AG04449 (cell line): Measurements from ENCODE around the gene MT2A.

Source experiments
- CTCF ChIA-PET: fragments of 350-600 bp; formaldehyde crosslinking; extraction: SDS; loops from one replicate; lab custom pipeline; 2021; ENCODE audit warnings: antibody characterized with exemption; lab: Yijun Ruan, JAX
- POLR2A ChIA-PET: fragments of 400-600, 350-600 bp; formaldehyde crosslinking; extraction: SDS; loops from one replicate; lab custom pipeline; 2020; ENCODE audit warnings: antibody characterized with exemption, inconsistent platforms; lab: Yijun Ruan, JAX
- DNase-seq: peaks from one replicate; pipeline ENCODE4 v3.0.0-alpha.2; 2010; ENCODE audit warnings: low read depth, low spot score
- H3K4me3 ChIP-seq: 2 replicates; pipeline ENCODE4 v1.5.1; 2011; ENCODE audit warnings: low read depth, mild to moderate bottlenecking, control low read depth, low read length
- TF ChIP-seq, protein P1 (sequence below): IDR thresholded peaks from one replicate; pipeline ENCODE4 v1.5.1; 2011; ENCODE audit warnings: mild to moderate bottlenecking, moderate library complexity, low read length, control low read depth, inconsistent platforms; ENCODE audit not compliant: insufficient read depth; ENCODE audit errors: missing control alignments

Gene MT2A

DNA sequence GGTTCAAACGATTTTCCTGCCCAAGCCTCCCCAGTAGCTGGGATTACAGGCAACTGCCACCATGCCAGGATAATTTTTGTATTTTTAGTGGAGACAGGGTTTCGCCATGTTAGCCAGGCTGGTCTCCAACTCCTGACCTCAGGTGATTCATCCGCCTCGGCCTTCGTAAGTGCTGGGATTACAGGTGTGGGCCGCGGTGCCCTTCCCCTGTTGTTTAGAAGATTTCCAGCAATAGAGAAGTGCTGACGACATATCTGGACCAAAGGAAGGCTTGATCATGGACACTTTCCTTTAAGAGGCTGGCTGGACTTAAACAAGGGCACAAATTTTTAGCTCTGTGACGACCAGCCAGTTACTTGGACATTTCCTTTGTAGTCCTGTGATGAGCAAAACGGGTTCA lies 22.8 kb downstream of the MT2A start:
- no peak for DNase-seq
- POLR2A ChIA-PET = no interaction called here
- H3K4me3 ChIP-seq = no peak overlapping the region
- TF ChIP-seq, protein P1, sequence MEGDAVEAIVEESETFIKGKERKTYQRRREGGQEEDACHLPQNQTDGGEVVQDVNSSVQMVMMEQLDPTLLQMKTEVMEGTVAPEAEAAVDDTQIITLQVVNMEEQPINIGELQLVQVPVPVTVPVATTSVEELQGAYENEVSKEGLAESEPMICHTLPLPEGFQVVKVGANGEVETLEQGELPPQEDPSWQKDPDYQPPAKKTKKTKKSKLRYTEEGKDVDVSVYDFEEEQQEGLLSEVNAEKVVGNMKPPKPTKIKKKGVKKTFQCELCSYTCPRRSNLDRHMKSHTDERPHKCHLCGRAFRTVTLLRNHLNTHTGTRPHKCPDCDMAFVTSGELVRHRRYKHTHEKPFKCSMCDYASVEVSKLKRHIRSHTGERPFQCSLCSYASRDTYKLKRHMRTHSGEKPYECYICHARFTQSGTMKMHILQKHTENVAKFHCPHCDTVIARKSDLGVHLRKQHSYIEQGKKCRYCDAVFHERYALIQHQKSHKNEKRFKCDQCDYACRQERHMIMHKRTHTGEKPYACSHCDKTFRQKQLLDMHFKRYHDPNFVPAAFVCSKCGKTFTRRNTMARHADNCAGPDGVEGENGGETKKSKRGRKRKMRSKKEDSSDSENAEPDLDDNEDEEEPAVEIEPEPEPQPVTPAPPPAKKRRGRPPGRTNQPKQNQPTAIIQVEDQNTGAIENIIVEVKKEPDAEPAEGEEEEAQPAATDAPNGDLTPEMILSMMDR = no peak
- CTCF ChIA-PET = interaction anchor here (1.2 to 1.6 kb wide), 4 partner anchors 10 to 71 kb away, joined by 3 to 5 read pairs (median 3); no protein-coding TSS in a partner anchor

DNA sequence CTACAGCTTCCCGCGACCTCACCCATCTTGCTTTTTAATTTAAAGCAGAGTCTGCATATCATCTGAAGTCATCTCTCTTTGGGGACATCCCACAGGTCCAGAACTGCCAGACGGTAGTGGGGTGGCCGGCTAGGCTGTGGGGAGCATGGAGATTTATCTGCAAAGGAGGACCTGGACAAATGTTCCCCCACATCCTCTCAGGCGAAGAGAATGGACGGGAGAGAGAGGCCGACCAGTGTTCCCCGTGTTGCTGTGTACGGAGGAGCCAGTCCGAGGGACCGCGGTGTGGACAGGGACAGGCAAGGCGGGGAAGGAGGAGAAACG lies 23.4 kb downstream of the MT2A start:
- no peak for DNase-seq
- POLR2A ChIA-PET = no interaction called here
- H3K4me3 ChIP-seq = peak overlapping the region; percentile 45
- TF ChIP-seq, protein P1 = no peak
- CTCF ChIA-PET = no interaction called here

DNA sequence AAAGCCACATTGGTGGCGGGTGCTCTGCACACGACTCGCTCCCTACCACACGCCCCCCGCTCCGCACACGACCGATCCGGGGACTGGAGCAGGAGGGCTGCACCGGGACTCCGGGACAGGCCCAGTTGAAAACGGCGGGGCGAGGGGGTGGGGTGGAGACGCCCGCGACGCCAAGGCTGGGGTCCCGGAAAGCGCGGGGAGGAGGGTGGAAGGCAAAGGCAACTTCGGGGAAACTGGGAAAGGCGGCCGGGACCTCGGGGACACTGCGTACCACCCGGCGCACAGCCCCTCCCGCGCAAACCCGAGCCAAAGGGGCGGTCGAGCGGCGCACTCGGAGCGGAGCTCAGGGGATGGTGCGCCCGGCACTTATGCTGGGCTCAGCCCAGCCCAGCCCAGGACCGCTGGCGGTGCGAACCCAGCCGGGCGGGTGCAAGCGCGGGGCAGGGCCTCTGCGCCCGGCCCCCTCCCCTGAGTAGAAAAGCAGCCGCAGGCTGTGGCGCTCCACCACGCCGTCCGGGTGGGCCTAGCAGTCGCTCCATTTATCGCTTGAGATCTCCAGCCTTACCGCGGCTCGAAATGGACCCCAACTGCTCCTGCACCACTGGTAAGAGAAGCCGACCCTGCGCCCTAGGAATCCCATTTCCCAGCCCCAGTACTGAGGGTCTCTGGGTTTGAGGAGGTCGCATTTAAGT lies 23.9 kb downstream of the MT2A start, which contains the start of gene MT1M:
TSS of gene MT1M (plus strand) at position 504 of the 692 bp plus-strand sequence. CDS start at position 577, 73 bp downstream.
- ChIA-PET CTCF (no interaction called here), POLR2A (no interaction called here)
- H3K4me3 ChIP-seq = peak within 1 kb of the TSS; percentile 45
- DNase-seq = no peak
- TF ChIP-seq, protein P1 = no peak

DNA sequence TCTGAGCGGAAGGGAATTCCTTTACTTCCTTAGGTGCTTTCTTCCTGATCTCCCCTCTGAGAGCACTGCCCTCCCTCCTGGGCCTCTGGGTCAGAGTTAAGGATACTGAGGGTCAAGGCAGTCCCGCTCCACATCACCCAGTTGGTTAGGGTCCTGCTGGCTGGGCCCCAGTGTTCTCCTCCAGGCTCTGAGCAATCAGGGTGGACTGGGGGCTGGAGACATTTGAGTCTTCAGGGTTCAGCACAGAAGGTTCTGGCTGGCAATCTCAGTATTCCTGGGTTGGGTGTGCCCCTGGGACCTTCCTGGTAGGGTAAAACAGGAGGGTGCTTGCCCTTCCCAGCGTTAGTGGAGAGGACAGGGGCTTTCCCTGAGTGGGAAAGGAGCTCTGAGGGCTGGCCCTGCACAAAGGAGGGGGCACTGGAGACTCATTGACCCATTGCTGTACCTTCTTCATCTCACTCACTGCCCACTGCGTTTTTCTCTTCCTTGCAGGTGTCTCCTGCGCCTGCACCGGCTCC lies 24.5 kb downstream of the MT2A start:
- DNase-seq = no peak
- POLR2A ChIA-PET = no interaction called here
- TF ChIP-seq, protein P1 = no peak
- CTCF ChIA-PET = no interaction called here
- H3K4me3 ChIP-seq = peak overlapping the region; percentile 45

DNA sequence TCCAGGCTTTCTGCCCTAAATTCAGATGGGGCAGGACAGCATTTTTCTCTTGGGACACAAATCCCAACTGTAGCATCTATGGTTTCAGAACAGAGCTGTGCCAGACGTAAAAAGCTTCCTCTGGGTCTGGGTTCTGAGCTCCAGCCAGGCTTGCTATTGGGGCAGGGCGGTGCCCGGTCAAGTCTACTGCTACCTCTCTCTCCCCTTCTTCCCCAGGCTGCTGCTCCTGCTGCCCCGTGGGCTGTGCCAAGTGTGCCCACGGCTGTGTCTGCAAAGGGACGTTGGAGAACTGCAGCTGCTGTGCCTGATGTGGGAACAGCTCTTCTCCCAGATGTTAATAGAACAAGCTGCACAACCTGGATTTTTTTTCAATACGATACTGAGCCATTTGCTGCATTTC lies 25.2 kb downstream of the MT2A start:
- TF ChIP-seq, protein P1 = no peak
- H3K4me3 ChIP-seq = no peak overlapping the region
- ChIA-PET POLR2A (no interaction called here), CTCF (no interaction called here)
- no peak for DNase-seq

DNA sequence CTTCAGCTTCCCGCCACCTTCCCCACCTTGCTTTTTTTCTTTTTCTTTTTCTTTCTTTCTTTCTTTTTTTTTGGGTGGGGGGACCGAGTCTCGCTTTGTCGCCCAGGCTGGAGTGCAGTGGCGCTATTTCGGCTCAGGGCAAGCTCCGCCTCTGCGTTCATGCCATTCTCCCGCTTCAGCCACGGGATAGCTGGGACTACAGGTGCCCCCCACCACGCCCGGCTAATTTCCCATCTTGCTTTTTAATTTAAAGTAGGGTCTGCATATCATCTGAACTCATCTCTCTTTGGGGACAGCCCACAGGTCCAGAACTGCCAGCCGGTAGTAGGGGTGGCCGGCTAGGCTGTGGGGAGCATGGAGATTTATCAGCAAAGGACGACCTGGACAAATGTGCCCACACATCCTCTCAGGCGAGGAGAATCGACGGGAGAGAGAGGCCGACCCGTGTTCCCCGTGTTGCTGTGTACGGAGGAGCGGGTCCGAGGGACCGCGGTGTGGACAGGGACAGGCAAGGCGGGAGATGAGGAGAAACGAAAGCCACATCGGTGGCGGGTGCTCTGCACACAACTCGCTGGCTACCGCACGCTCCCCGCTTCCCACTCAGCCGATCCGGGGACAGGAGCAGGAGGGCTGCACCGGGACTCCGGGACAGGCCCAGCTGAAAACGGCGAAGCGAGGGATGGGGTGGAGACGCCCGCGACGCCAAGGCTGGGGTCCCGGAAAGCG lies 26.5 kb downstream of the MT2A start:
- ChIA-PET POLR2A (no interaction called here), CTCF (interaction anchor here (0.6 to 1.0 kb wide), 2 partner anchors 58 to 235 kb away, joined by 3 read pairs; no protein-coding TSS in a partner anchor)
- H3K4me3 ChIP-seq = peak overlapping the region; percentile 27
- TF ChIP-seq, protein P1 = no peak
- DNase-seq = no peak
